Transverse colon (tissue), 4 donors: ENCODE data around the gene PCDHB8. TPM values are rescaled to one million over a fixed set of nuclear protein-coding genes. Genes with fewer than 3 reads are reported as not detected.
A peak's percentile ranks its signal among the peaks of the same experiment; 100 is the strongest.
"Not testable (repeated sequence)": the region's sequence is repeated elsewhere in the genome, so short reads cannot be mapped to it uniquely, and the experiment has no call there.

Source experiments
- DNase-seq: peaks from one replicate; pipeline ENCODE4 v3.0.0-alpha.2; 2019
- H3K27ac ChIP-seq, 4 donors: fragments of 200-600 bp; sonication (generic); 2 replicates each; pipeline ENCODE4 v1.5.1; 2016 to 2018; ENCODE audit warnings: inconsistent platforms in 4 of 4
- H3K27me3 ChIP-seq: fragments of 200-600 bp; sonication (generic); 2 replicates; pipeline ENCODE4 v1.5.1; 2017; ENCODE audit warnings: inconsistent platforms
- H3K36me3 ChIP-seq, 4 donors: fragments of 200-600 bp; sonication (generic); 2 replicates each; pipeline ENCODE4 v1.5.1; 2017 to 2019; ENCODE audit warnings: inconsistent platforms in 4 of 4
- H3K4me1 ChIP-seq, 4 donors: fragments of 200-600 bp; sonication (generic); 2 replicates each; pipeline ENCODE4 v1.5.1; 2017 to 2020; ENCODE audit warnings: inconsistent platforms in 4 of 4
- H3K4me3 ChIP-seq, 4 donors: fragments of 200-600 bp; sonication (generic); 1 replicate in 1 of 4; 2 replicates in 3 of 4; pipeline versions ENCODE4 v1.5.1 to v1.6.1; 2017 to 2019; ENCODE audit warnings: inconsistent platforms in 4 of 4
- H3K9me3 ChIP-seq, 2 donors: fragments of 200-600 bp; sonication (generic); 2 replicates each; pipeline ENCODE4 v1.5.1; 2017 to 2019; ENCODE audit warnings: inconsistent platforms in 2 of 2
- EP300 ChIP-seq: sonication (generic); formaldehyde crosslinking; IDR thresholded peaks from one replicate; pipeline ENCODE4 v1.6.1; 2017; ENCODE audit warnings: antibody characterized with exemption, low read depth
- POLR2A ChIP-seq: fragments of 450-650 bp; IDR thresholded peaks from one replicate; pipeline ENCODE4 v1.6.1; 2016; ENCODE audit warnings: antibody characterized with exemption, mild to moderate bottlenecking, moderate library complexity
- POLR2AphosphoS5 ChIP-seq, 3 donors: sonication (generic); formaldehyde crosslinking; IDR thresholded peaks; one replicate each; pipeline ENCODE4 v1.6.1; 2016; ENCODE audit warnings: antibody characterized with exemption in 3 of 3
- WGBS, 2 donors: methylation state at CpG; one replicate each; pipeline ENCODE4 v1.1.5; 2018; ENCODE audit warnings: low coverage in 1 of 2; 5-methylcytosine and 5-hydroxymethylcytosine counted together
- in situ Hi-C, 4 donors: fragments of 200-750 bp; cut with MboI; loops; one replicate each; pipeline versions ENCODE4 v1.15.0 to v1.15.1; 2017; ENCODE audit warnings: low sequenced_read_pairs in 3 of 4, low pct_ligation_motif_present in 1 of 4, low pct_unique_long_range_greater_than_20kb in 1 of 4
- intact Hi-C: fragments of 100-400 bp; cut with DNase I; formaldehyde crosslinking; loops from one replicate; pipeline ENCODE4 v1.15.1; 2023; ENCODE audit warnings: low total_unique reads
- total RNA-seq, 4 donors: library from RNA; depleted of rRNA; stranded (reverse); fragments of >200 nt; gene quantifications; one replicate each; pipeline ENCODE4 v1.1.0, GENCODE V29; 2016
- TF ChIP-seq, protein P1 (sequence below), 5 experiments: fragments of 200-600 bp in 3 of 5; fragments of 450-650 bp in 2 of 5; sonication (generic) in 3 of 5; IDR thresholded peaks; 1 replicate in 2 of 5; 2 replicates in 3 of 5; pipeline ENCODE4 v1.5.1; 2016 to 2017; ENCODE audit warnings: antibody characterized with exemption in 5 of 5, inconsistent platforms in 3 of 5, mild to moderate bottlenecking in 2 of 5, moderate library complexity in 1 of 5

Gene PCDHB8
- total RNA-seq = under 1 TPM in 2 of 4 donors, not detected in 2; 0.14 to 0.16 TPM

- WGBS, 2 donors = 55 to 70% methylated on average over 7 to 14 of the region's 18 CpGs
- H3K4me1 ChIP-seq, intact Hi-C loops, H3K27ac ChIP-seq, H3K36me3 ChIP-seq, in situ Hi-C loops, H3K4me3 ChIP-seq, DNase-seq: not testable (repeated sequence)
- Histone ChIP-seq H3K27me3 (peaks cover 18% of the 10 kb centered on the region), H3K9me3 (peaks cover 30% of the 10 kb centered on the region in 2 donors)
Observed at GRCh38 chr5:141177577-141178191, at the start of gene PCDHB8. TSS of gene PCDHB8 (plus strand) at chr5:141177790. CDS start at chr5:141178035, 245 bp downstream.

DNA sequence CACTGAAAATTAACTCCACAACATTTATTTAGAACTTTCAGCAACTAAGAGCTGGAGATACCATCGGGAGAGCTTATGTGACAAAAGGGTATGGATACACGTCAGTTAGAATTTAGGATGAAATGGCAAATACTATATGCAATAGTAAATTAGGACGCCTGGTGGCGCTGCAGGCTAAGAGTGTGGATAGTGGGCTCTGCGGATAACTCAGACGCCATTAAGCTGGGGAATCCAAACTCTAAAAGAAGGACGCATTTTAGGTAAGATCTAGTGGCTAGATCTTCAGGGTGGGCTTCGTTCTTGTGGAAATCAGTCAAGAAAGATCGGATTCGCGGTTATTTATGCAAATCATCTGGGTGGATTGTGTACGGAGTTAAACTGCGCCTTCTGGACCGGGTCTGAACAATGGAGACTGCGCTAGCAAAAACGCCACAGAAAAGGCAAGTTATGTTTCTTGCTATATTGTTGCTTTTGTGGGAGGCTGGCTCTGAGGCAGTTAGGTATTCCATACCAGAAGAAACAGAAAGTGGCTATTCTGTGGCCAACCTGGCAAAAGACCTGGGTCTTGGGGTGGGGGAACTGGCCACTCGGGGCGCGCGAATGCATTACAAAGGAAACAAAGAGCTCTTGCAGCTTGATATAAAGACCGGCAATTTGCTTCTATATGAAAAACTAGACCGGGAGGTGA is 42.4 kb upstream of the PCDHB8 start, which contains the start of gene PCDHB5:
TSS of gene PCDHB5 (plus strand) at position 177 of the 688 bp plus-strand sequence. CDS start at position 406, 229 bp downstream.
- Histone ChIP-seq H3K36me3 (no peaks in the 10 kb centered on the region), H3K27me3 (no peaks in the 10 kb centered on the region), H3K9me3 (peaks cover 22 to 56% of the 10 kb centered on the region in 2 donors), H3K4me1 (no peaks in the 10 kb centered on the region), H3K4me3 (peak within 1 kb of the TSS in 3 of 4 donors; percentile 6 to 18 (median 8)), H3K27ac (no peak within 1 kb of the TSS)
- no peak for DNase-seq
- in situ Hi-C loops = no loop called here
- 47% methylated on average over 16 to 22 of the region's 22 CpGs for WGBS, 2 donors
- intact Hi-C loops = no loop called here
- TF ChIP-seq, protein P1, sequence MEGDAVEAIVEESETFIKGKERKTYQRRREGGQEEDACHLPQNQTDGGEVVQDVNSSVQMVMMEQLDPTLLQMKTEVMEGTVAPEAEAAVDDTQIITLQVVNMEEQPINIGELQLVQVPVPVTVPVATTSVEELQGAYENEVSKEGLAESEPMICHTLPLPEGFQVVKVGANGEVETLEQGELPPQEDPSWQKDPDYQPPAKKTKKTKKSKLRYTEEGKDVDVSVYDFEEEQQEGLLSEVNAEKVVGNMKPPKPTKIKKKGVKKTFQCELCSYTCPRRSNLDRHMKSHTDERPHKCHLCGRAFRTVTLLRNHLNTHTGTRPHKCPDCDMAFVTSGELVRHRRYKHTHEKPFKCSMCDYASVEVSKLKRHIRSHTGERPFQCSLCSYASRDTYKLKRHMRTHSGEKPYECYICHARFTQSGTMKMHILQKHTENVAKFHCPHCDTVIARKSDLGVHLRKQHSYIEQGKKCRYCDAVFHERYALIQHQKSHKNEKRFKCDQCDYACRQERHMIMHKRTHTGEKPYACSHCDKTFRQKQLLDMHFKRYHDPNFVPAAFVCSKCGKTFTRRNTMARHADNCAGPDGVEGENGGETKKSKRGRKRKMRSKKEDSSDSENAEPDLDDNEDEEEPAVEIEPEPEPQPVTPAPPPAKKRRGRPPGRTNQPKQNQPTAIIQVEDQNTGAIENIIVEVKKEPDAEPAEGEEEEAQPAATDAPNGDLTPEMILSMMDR (IDR thresholded peaks at IDR 0.05) = no peak
- TF ChIP-seq EP300 (no peak), POLR2A (no peak), POLR2AphosphoS5 (IDR thresholded peaks at IDR 0.05) (no peak)

GRCh38 chr5:141135718-141136266 is 41.8 kb upstream of the PCDHB8 start:
- Histone ChIP-seq H3K4me3 (peak overlapping the region in 1 of 4 donors; percentile 18), H3K9me3 (peaks cover 22 to 50% of the 10 kb centered on the region in 2 donors), H3K27ac (no peak overlapping the region), H3K27me3 (no peaks in the 10 kb centered on the region), H3K36me3 (no peaks in the 10 kb centered on the region), H3K4me1 (no peaks in the 10 kb centered on the region)
- WGBS, 2 donors = 73 to 84% methylated on average over 10 to 19 of the region's 19 CpGs
- in situ Hi-C loops = no loop called here
- intact Hi-C loops = no loop called here
- no peak for DNase-seq
- no peak for TF ChIP-seq EP300
- TF ChIP-seq POLR2AphosphoS5 (IDR thresholded peaks at IDR 0.05) = no peak

GRCh38 chr5:141137346-141137745 is 40.2 kb upstream of the PCDHB8 start:
- H3K27me3 ChIP-seq, intact Hi-C loops, H3K4me3 ChIP-seq, H3K4me1 ChIP-seq, in situ Hi-C loops, H3K36me3 ChIP-seq, DNase-seq, H3K27ac ChIP-seq: not testable (repeated sequence)
- peaks cover 22 to 51% of the 10 kb centered on the region in 2 donors for H3K9me3 ChIP-seq
- WGBS, 2 donors = 72% methylated on average over 32 of the region's 34 CpGs; no CpG with 5 or more reads in 1 of the 2 donors

DNA sequence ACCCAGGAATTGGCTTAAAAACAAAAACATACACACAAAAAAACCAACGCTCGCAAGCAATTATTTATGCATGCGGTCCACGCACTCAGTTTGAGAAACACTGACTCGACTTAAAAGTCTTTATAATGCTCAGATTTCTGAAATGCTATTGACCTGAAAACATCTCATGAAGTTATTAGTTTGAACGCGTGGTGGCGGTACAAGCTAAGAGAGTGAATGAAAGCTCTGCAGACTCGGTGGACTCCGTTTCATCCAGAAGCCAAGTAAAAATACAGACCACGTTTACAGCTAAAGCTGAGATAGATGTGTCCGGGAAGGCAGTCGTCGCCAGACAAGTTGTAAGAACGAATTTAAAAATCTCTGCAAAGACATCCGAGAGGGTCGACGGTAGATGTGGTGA is 27.8 kb upstream of the PCDHB8 start, which contains the start of gene PCDHB6:
TSS of gene PCDHB6 (plus strand) at position 246 of the 400 bp plus-strand sequence. CDS start 201 bp downstream, outside the sequence.
- in situ Hi-C loops = no loop called here
- no peak for DNase-seq
- 39 to 40% methylated on average over 18 of the region's 18 CpGs for WGBS, 2 donors
- no peaks in the 10 kb centered on the region for H3K4me1 ChIP-seq
- TF ChIP-seq EP300 (no peak), POLR2A (no peak), POLR2AphosphoS5 (IDR thresholded peaks at IDR 0.05) (no peak)
- TF ChIP-seq, protein P1 (IDR thresholded peaks at IDR 0.05) = no peak
- H3K27ac ChIP-seq = no peak within 1 kb of the TSS
- H3K9me3 ChIP-seq = peaks cover 12 to 37% of the 10 kb centered on the region in 2 donors
- no peak within 1 kb of the TSS for H3K4me3 ChIP-seq
- no peaks in the 10 kb centered on the region for H3K36me3 ChIP-seq
- H3K27me3 ChIP-seq = no peaks in the 10 kb centered on the region
- intact Hi-C loops = no loop called here
